ACC112 (cell line): ENCODE data around the gene REEP3.

Source experiments
- H2AFZ ChIP-seq: fragments of 200-600 bp; sonication (generic); one replicate; pipeline ENCODE4 v1.6.0; 2017; ENCODE audit warnings: antibody characterized with exemption, low read length; ENCODE audit not compliant: unreplicated experiment
- H3K27ac ChIP-seq: fragments of 200-600 bp; sonication (generic); 2 replicates; pipeline ENCODE4 v1.5.1; 2014; ENCODE audit warnings: low read depth, mild to moderate bottlenecking, antibody characterized with exemption, low read length, moderate library complexity
- H3K27me3 ChIP-seq: fragments of 200-600 bp; sonication (generic); 2 replicates; pipeline ENCODE4 v1.6.1; 2014; ENCODE audit warnings: mild to moderate bottlenecking, antibody characterized with exemption, low read length, moderate library complexity, mixed read lengths; ENCODE audit not compliant: insufficient read depth
- H3K36me3 ChIP-seq: fragments of 200-600 bp; sonication (generic); 2 replicates; pipeline ENCODE4 v1.6.1; 2016; ENCODE audit warnings: mild to moderate bottlenecking, antibody characterized with exemption, low read length, moderate library complexity, mixed read lengths; ENCODE audit not compliant: insufficient read depth
- H3K4me1 ChIP-seq: fragments of 200-600 bp; sonication (generic); one replicate; pipeline ENCODE4 v1.6.1; 2016; ENCODE audit warnings: low read length, mixed read lengths; ENCODE audit not compliant: insufficient read depth, unreplicated experiment, control insufficient read depth
- H3K4me3 ChIP-seq: fragments of 200-600 bp; sonication (generic); 2 replicates; pipeline ENCODE4 v1.5.1; 2014; ENCODE audit warnings: mild to moderate bottlenecking, low read depth, low read length
- H3K79me2 ChIP-seq: fragments of 200-600 bp; sonication (generic); one replicate; pipeline ENCODE4 v1.6.0; 2016; ENCODE audit warnings: low read length; ENCODE audit not compliant: control insufficient read depth, unreplicated experiment, insufficient read depth

The REEP3 gene

GRCh38 chr10:63600540-63600939, 79.3 kb downstream of the REEP3 start:
- Histone ChIP-seq H3K4me1 (peaks cover 3% of the 10 kb centered on the region), H3K27me3 (no peaks in the 10 kb centered on the region), H3K4me3 (no peak overlapping the region), H3K36me3 (peaks cover 40% of the 10 kb centered on the region), H3K79me2 (no peaks in the 10 kb centered on the region), H3K27ac (no peak overlapping the region), H2AFZ (no peak overlapping the region)

- Histone ChIP-seq H2AFZ (no peak overlapping the region), H3K27ac (no peak overlapping the region), H3K27me3 (no peaks in the 10 kb centered on the region), H3K4me1 (peaks cover 8% of the 10 kb centered on the region), H3K79me2 (no peaks in the 10 kb centered on the region), H3K4me3 (no peak overlapping the region), H3K36me3 (peaks cover 18% of the 10 kb centered on the region)
Observed at GRCh38 chr10:63603709-63604445, 82.7 kb downstream of the REEP3 start.

DNA sequence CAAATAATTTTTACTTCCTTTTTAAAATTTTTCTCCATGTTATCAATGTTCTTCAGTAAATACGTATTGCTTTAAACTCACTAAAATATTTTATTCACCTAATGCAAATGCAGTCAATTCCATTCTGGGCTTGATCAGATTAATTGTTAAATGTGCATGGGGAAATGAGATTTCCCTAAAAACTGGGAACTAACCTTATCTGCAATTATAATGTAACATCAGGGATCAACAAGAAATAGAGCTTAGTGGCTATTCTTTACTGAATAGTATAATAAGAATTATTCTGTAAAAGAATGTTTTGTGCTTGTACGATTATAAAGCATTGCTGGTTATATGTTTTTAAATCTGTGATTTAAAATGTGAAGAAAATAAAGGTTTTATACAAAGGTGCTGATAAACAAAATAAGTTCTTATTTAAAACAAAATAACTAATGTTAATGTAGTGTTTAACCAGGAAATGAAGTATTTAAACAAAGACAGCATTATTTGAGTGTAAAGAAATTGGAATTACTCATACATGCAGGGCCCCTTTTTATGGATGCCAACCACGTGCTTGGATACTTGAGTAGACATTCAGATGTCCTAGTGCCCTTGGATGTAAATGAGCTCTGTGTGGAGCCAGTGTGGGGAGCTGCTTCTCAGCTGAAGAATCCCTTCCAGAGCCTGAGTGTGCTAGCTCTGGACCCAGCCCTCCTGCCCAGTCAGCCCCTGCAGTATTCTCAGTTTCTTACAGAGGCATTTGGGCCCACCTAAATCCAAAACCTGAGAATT, 84.2 kb downstream of the REEP3 start:
- Histone ChIP-seq H3K27me3 (no peaks in the 10 kb centered on the region), H3K79me2 (no peaks in the 10 kb centered on the region), H3K4me3 (no peak overlapping the region)

GRCh38 chr10:63608511-63608910, 87.3 kb downstream of the REEP3 start:
- Histone ChIP-seq H2AFZ (no peak overlapping the region), H3K36me3 (no peaks in the 10 kb centered on the region), H3K4me3 (no peak overlapping the region), H3K4me1 (peaks cover 15% of the 10 kb centered on the region), H3K27me3 (no peaks in the 10 kb centered on the region), H3K79me2 (no peaks in the 10 kb centered on the region), H3K27ac (no peak overlapping the region)

More for the DNA sequence above, 84.2 kb downstream of the REEP3 start:
- H3K36me3 ChIP-seq: peaks cover 8% of the 10 kb centered on the region
- no peak overlapping the region for H3K27ac ChIP-seq
- no peak overlapping the region for H2AFZ ChIP-seq
- H3K4me1 ChIP-seq: peaks cover 8% of the 10 kb centered on the region

DNA sequence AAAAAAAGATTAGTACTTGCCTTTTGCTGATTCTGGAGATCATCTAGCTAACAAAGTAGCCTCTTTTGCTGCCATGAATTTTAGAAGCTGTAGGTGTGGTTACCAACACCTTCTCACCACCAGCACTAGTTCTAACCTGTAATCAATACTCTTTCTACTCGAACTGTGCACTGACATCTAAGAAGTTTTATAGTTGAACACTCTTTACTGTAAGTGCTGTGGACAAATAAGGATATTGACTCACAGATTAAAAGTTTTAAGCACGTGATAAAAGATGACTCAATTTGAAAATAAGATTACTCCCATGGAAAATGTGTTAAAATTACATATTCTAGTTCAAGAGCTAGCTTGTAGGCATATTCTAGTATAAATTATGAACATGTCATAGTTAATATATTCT, 89.9 kb downstream of the REEP3 start:
- Histone ChIP-seq H2AFZ (no peak overlapping the region), H3K36me3 (no peaks in the 10 kb centered on the region), H3K27ac (peak overlapping the region; percentile 44), H3K27me3 (no peaks in the 10 kb centered on the region), H3K4me1 (peaks cover 14% of the 10 kb centered on the region), H3K4me3 (0 out of 2 replicates have a peak overlapping the region, but pooled peaks have one; percentile 21), H3K79me2 (no peaks in the 10 kb centered on the region)

GRCh38 chr10:63614371-63614891, 93.2 kb downstream of the REEP3 start:
- peaks cover 3% of the 10 kb centered on the region; the same call in 1 of the 2 replicates for H3K36me3 ChIP-seq
- peaks cover 10% of the 10 kb centered on the region for H3K4me1 ChIP-seq
- H3K79me2 ChIP-seq: no peaks in the 10 kb centered on the region
- no peaks in the 10 kb centered on the region for H3K27me3 ChIP-seq
- H3K27ac ChIP-seq: no peak overlapping the region
- H3K4me3 ChIP-seq: no peak overlapping the region
- no peak overlapping the region for H2AFZ ChIP-seq

- Histone ChIP-seq H3K4me3 (no peak overlapping the region), H2AFZ (no peak overlapping the region), H3K27me3 (no peaks in the 10 kb centered on the region), H3K36me3 (peaks cover 13% of the 10 kb centered on the region), H3K27ac (no peak overlapping the region), H3K4me1 (no peaks in the 10 kb centered on the region), H3K79me2 (no peaks in the 10 kb centered on the region)
Observed at GRCh38 chr10:63618552-63618951, 97.4 kb downstream of the REEP3 start.

GRCh38 chr10:63619426-63619825, 98.2 kb downstream of the REEP3 start:
- Histone ChIP-seq H3K27me3 (no peaks in the 10 kb centered on the region), H3K27ac (no peak overlapping the region), H3K36me3 (peaks cover 13% of the 10 kb centered on the region), H3K4me1 (no peaks in the 10 kb centered on the region), H3K79me2 (no peaks in the 10 kb centered on the region), H3K4me3 (no peak overlapping the region), H2AFZ (no peak overlapping the region)

GRCh38 chr10:63622097-63622496, 100.9 kb downstream of the REEP3 start:
- Histone ChIP-seq H3K27ac (no peak overlapping the region), H3K79me2 (no peaks in the 10 kb centered on the region), H3K27me3 (no peaks in the 10 kb centered on the region), H3K36me3 (peaks cover 13% of the 10 kb centered on the region), H3K4me1 (no peaks in the 10 kb centered on the region), H3K4me3 (no peak overlapping the region), H2AFZ (no peak overlapping the region)

GRCh38 chr10:63624701-63625100, 103.5 kb downstream of the REEP3 start:
- Histone ChIP-seq H3K36me3 (peaks cover 10% of the 10 kb centered on the region; the same call in 1 of the 2 replicates), H2AFZ (no peak overlapping the region), H3K27me3 (no peaks in the 10 kb centered on the region), H3K4me3 (no peak overlapping the region), H3K27ac (no peak overlapping the region), H3K79me2 (no peaks in the 10 kb centered on the region), H3K4me1 (peaks cover 15% of the 10 kb centered on the region)
